ENCODE data around the gene FCF1.
"Not testable (repeated sequence)": the region's sequence is repeated elsewhere in the genome, so short reads cannot be mapped to it uniquely, and the experiment has no call there.

The FCF1 gene

GRCh38 chr14:74702293-74702692, 10.7 kb upstream of the FCF1 start:
- DNase-seq: no peak

- DNase-seq: no peak
These were observed 9.9 kb upstream of the FCF1 start for GRCh38 chr14:74703043-74703442.

- DNase-seq: no peak
These were observed 8.3 kb upstream of the FCF1 start for GRCh38 chr14:74704656-74705055.

GRCh38 chr14:74705613-74706500, 7.1 kb upstream of the FCF1 start:
- peak in 1 of 2 donors; percentile 9 for DNase-seq

GRCh38 chr14:74710480-74710879, 2.5 kb upstream of the FCF1 start:
- no peak for DNase-seq

GRCh38 chr14:74711651-74712050, 1.3 kb upstream of the FCF1 start:
- DNase-seq: no peak

GRCh38 chr14:74713395-74713735, 421 bp downstream of the FCF1 start:
- DNase-seq: no peak

GRCh38 chr14:74720526-74720925, 7.6 kb downstream of the FCF1 start:
- no peak for DNase-seq

GRCh38 chr14:74723134-74723533, 10.2 kb downstream of the FCF1 start:
- DNase-seq: no peak

- DNase-seq: no peak
These were observed 19.4 kb downstream of the FCF1 start for GRCh38 chr14:74732387-74732786.

- no peak for DNase-seq
These were observed 20.3 kb downstream of the FCF1 start for GRCh38 chr14:74733221-74733620.

GRCh38 chr14:74735125-74735524, 22.2 kb downstream of the FCF1 start:
- DNase-seq: no peak

- DNase-seq: no peak
These were observed 24.9 kb downstream of the FCF1 start for GRCh38 chr14:74737753-74738325.

- no peak for DNase-seq
These were observed 26.5 kb downstream of the FCF1 start for GRCh38 chr14:74739293-74740030.

- DNase-seq: no peak
These were observed 34.3 kb downstream of the FCF1 start for GRCh38 chr14:74747237-74747636.

- no peak for DNase-seq
These were observed 41.2 kb downstream of the FCF1 start for GRCh38 chr14:74754157-74754556.

- DNase-seq: no peak
These were observed 42.0 kb downstream of the FCF1 start for GRCh38 chr14:74754899-74755298.

GRCh38 chr14:74756326-74756725, 43.4 kb downstream of the FCF1 start:
- DNase-seq: no peak

GRCh38 chr14:74758505-74758904, 45.6 kb downstream of the FCF1 start:
- not testable (repeated sequence) for DNase-seq

GRCh38 chr14:74762917-74763802, 50.2 kb downstream of the FCF1 start, which contains the start of gene YLPM1:
Gene YLPM1 (plus strand): TSS chr14:74763316. CDS start chr14:74763490, 174 bp downstream.
- DNase-seq: peak; percentile 94 to 98

GRCh38 chr14:74763803-74764531, 51.0 kb downstream of the FCF1 start:
- no peak for DNase-seq

GRCh38 chr14:74765721-74766120, 52.8 kb downstream of the FCF1 start:
- DNase-seq: no peak

Data from inflammatory macrophage treated with lipopolysaccharide for 1 hour (primary cell).